22Rv1 (cell line): ENCODE measurements around the gene KCNA2.

Source experiments
- ZFX ChIP-seq: fragments of 450-650 bp; IDR thresholded peaks from 2 replicates; pipeline ENCODE4 v1.6.1; 2017; ENCODE audit warnings: antibody characterized with exemption, borderline replicate concordance
- TF ChIP-seq, protein P1 (sequence below): fragments of 450-650 bp; IDR thresholded peaks from 2 replicates; pipeline ENCODE4 v1.5.1; 2017; ENCODE audit warnings: mild to moderate bottlenecking

- TF ChIP-seq, protein P1, sequence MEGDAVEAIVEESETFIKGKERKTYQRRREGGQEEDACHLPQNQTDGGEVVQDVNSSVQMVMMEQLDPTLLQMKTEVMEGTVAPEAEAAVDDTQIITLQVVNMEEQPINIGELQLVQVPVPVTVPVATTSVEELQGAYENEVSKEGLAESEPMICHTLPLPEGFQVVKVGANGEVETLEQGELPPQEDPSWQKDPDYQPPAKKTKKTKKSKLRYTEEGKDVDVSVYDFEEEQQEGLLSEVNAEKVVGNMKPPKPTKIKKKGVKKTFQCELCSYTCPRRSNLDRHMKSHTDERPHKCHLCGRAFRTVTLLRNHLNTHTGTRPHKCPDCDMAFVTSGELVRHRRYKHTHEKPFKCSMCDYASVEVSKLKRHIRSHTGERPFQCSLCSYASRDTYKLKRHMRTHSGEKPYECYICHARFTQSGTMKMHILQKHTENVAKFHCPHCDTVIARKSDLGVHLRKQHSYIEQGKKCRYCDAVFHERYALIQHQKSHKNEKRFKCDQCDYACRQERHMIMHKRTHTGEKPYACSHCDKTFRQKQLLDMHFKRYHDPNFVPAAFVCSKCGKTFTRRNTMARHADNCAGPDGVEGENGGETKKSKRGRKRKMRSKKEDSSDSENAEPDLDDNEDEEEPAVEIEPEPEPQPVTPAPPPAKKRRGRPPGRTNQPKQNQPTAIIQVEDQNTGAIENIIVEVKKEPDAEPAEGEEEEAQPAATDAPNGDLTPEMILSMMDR: no peak
- TF ChIP-seq ZFX: no peak
Measured at GRCh38 chr1:110618668-110619067, 12.5 kb upstream of the KCNA2 start.
